ENCODE measurements around the gene HOXB2.

HOXB2 gene

GRCh38 chr17:48513666-48514455, 31.0 kb downstream of the HOXB2 start:
- no peak overlapping the region for H3K27ac ChIP-seq (ENCODE audit: low read depth, low read length, poor library complexity, severe bottlenecking)
- TF ChIP-seq EZH2 (IDR thresholded peaks at IDR 0.05; ENCODE audit: borderline replicate concordance, low read length): no peak
- TF ChIP-seq, protein P1, sequence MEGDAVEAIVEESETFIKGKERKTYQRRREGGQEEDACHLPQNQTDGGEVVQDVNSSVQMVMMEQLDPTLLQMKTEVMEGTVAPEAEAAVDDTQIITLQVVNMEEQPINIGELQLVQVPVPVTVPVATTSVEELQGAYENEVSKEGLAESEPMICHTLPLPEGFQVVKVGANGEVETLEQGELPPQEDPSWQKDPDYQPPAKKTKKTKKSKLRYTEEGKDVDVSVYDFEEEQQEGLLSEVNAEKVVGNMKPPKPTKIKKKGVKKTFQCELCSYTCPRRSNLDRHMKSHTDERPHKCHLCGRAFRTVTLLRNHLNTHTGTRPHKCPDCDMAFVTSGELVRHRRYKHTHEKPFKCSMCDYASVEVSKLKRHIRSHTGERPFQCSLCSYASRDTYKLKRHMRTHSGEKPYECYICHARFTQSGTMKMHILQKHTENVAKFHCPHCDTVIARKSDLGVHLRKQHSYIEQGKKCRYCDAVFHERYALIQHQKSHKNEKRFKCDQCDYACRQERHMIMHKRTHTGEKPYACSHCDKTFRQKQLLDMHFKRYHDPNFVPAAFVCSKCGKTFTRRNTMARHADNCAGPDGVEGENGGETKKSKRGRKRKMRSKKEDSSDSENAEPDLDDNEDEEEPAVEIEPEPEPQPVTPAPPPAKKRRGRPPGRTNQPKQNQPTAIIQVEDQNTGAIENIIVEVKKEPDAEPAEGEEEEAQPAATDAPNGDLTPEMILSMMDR (IDR thresholded peaks at IDR 0.05; ENCODE audit: low read length): no peak
- no peak overlapping the region for H3K4me2 ChIP-seq (ENCODE audit: low read length)
- no peak overlapping the region for H3K4me3 ChIP-seq (ENCODE audit: low read depth, low read length, poor library complexity, severe bottlenecking)
- H3K36me3 ChIP-seq (ENCODE audit: insufficient read depth, low read length): no peaks in the 10 kb centered on the region
- H3K27me3 ChIP-seq (ENCODE audit: insufficient read depth, low read length): no peaks in the 10 kb centered on the region
- H3K9me3 ChIP-seq (ENCODE audit: low read length): no peaks in the 10 kb centered on the region
- no peaks in the 10 kb centered on the region for H4K20me1 ChIP-seq (ENCODE audit: insufficient read depth, low read length)
- H3K79me2 ChIP-seq (ENCODE audit: insufficient read depth, low read length): no peaks in the 10 kb centered on the region
- no peaks in the 10 kb centered on the region for H3F3A ChIP-seq (ENCODE audit: insufficient read depth, low read length)
- H3K9me2 ChIP-seq (ENCODE audit: low read depth, low read length): no peaks in the 10 kb centered on the region
- H3K9ac ChIP-seq (ENCODE audit: low read length): no peak overlapping the region
- no peaks in the 10 kb centered on the region for H3K4me1 ChIP-seq (ENCODE audit: insufficient read depth, low read length, severe bottlenecking)
- H2AFZ ChIP-seq (ENCODE audit: low read length): no peak overlapping the region

- Histone ChIP-seq H3K4me1 (ENCODE audit: insufficient read depth, low read length, severe bottlenecking) (no peaks in the 10 kb centered on the region), H3K9ac (ENCODE audit: low read length) (no peak overlapping the region), H3K9me3 (ENCODE audit: low read length) (no peaks in the 10 kb centered on the region), H3K79me2 (ENCODE audit: insufficient read depth, low read length) (no peaks in the 10 kb centered on the region), H3F3A (ENCODE audit: insufficient read depth, low read length) (no peaks in the 10 kb centered on the region), H3K9me2 (ENCODE audit: low read depth, low read length) (no peaks in the 10 kb centered on the region), H3K36me3 (ENCODE audit: insufficient read depth, low read length) (no peaks in the 10 kb centered on the region), H4K20me1 (ENCODE audit: insufficient read depth, low read length) (no peaks in the 10 kb centered on the region), H2AFZ (ENCODE audit: low read length) (no peak overlapping the region), H3K27me3 (ENCODE audit: insufficient read depth, low read length) (no peaks in the 10 kb centered on the region), H3K27ac (ENCODE audit: low read depth, low read length, poor library complexity, severe bottlenecking) (no peak overlapping the region), H3K4me2 (ENCODE audit: low read length) (no peak overlapping the region), H3K4me3 (ENCODE audit: low read depth, low read length, poor library complexity, severe bottlenecking) (no peak overlapping the region)
- no peak for TF ChIP-seq EZH2 (IDR thresholded peaks at IDR 0.05; ENCODE audit: borderline replicate concordance, low read length)
- TF ChIP-seq, protein P1 (IDR thresholded peaks at IDR 0.05; ENCODE audit: low read length): no peak
These were observed 31.8 kb downstream of the HOXB2 start for GRCh38 chr17:48513097-48513496.

DNA sequence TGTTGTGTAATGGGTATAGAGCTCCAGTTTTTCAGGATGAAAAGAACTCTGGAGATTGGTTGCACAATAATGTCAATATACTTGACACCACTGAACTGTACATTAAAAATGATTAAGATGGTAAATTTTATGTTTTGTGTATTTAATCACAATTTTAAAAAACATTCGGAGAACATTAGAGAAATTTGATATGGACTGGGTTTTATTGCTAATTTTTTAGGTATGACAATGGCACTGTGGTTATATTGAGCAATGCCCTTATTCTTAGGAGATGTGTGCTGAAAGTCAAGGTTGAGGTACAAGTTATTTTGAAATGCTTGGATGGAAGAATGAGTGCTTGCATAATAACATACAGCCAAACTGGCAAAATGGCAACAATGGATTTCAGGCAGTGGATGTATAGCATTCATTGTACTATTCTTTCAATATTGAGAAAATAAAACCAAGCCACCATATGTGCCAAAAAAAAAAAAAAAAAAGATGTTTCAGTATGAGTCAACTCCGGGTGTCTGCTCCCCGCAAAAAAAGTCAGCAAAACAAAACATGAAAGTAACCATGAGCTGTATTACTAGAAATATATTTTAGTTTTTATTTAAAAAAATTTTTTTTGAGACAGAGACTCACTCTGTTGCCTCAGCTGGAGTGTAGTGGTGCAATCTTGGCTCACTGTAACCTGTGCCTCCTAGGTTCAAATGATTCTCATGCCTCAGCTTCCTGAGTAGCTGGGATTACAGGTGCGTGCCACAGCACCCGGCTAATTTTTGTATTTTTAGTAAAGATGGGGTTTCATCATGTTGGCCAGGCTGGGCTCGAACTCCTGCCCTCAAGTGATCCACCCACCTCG, 33.9 kb downstream of the HOXB2 start:
- no peaks in the 10 kb centered on the region for H3K4me1 ChIP-seq (ENCODE audit: insufficient read depth, low read length, severe bottlenecking)
- no peaks in the 10 kb centered on the region for H3K9me2 ChIP-seq (ENCODE audit: low read depth, low read length)
- H3K79me2 ChIP-seq (ENCODE audit: insufficient read depth, low read length): no peaks in the 10 kb centered on the region
- no peaks in the 10 kb centered on the region for H3K27me3 ChIP-seq (ENCODE audit: insufficient read depth, low read length)
- TF ChIP-seq, protein P1 (IDR thresholded peaks at IDR 0.05; ENCODE audit: low read length): no peak
- TF ChIP-seq EZH2 (IDR thresholded peaks at IDR 0.05; ENCODE audit: borderline replicate concordance, low read length): no peak
- H3K9ac ChIP-seq (ENCODE audit: low read length): no peak overlapping the region
- H3K9me3 ChIP-seq (ENCODE audit: low read length): no peaks in the 10 kb centered on the region
- no peak overlapping the region for H3K4me2 ChIP-seq (ENCODE audit: low read length)
- no peak overlapping the region for H3K4me3 ChIP-seq (ENCODE audit: low read depth, low read length, poor library complexity, severe bottlenecking)
- H3F3A ChIP-seq (ENCODE audit: insufficient read depth, low read length): no peaks in the 10 kb centered on the region
- H2AFZ ChIP-seq (ENCODE audit: low read length): no peak overlapping the region
- H3K27ac ChIP-seq (ENCODE audit: low read depth, low read length, poor library complexity, severe bottlenecking): no peak overlapping the region
- H4K20me1 ChIP-seq (ENCODE audit: insufficient read depth, low read length): no peaks in the 10 kb centered on the region
- no peaks in the 10 kb centered on the region for H3K36me3 ChIP-seq (ENCODE audit: insufficient read depth, low read length)
